ENCODE data around the gene ZBTB25.

DNA sequence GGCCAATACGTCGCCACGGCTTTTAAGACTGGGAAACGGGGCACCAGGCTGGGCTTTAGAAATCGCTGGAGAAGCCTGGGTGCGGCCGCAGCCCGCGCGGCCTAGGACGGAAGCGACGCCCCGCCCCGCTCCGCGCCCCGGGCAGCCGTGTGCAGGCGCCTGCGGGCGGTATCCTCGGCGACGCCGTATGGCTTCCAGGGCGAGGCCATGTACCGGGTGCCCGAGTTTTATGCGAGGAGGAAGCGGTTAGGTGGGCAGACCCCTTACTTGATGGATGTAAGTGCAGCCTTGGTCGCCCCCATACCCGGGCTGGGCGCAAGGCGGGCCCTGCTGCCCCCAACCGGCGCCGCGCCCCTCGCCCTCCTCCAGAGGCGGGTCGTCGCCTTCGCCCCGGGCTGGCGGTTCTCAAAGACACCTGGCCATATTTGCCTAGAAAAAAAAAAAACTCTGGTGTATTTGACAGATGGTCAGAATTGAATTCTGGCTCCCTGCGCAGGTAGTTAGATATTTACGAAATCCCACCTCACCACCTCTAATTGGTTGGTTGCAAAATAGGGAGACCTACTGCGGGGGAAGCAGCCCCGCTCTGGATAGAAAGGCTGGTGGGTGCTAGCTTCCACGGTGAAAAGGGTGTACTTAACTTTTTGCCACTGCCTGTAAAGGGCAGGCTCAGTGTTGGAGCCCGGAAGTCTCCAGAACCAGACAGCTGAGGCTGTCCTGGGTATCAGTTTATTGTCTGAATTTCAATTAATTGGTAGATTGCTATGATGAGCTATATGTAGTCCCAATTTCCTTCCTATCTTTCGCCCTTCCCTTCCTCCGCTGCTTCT is 46.4 kb upstream of the ZBTB25 start, which contains the start of gene PPP1R36:
- TF ChIP-seq, protein P1, sequence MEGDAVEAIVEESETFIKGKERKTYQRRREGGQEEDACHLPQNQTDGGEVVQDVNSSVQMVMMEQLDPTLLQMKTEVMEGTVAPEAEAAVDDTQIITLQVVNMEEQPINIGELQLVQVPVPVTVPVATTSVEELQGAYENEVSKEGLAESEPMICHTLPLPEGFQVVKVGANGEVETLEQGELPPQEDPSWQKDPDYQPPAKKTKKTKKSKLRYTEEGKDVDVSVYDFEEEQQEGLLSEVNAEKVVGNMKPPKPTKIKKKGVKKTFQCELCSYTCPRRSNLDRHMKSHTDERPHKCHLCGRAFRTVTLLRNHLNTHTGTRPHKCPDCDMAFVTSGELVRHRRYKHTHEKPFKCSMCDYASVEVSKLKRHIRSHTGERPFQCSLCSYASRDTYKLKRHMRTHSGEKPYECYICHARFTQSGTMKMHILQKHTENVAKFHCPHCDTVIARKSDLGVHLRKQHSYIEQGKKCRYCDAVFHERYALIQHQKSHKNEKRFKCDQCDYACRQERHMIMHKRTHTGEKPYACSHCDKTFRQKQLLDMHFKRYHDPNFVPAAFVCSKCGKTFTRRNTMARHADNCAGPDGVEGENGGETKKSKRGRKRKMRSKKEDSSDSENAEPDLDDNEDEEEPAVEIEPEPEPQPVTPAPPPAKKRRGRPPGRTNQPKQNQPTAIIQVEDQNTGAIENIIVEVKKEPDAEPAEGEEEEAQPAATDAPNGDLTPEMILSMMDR (IDR thresholded peaks at IDR 0.05; ENCODE audit: borderline replicate concordance, extremely low read depth, low read length, poor library complexity, severe bottlenecking) = no peak
- no peak for TF ChIP-seq EZH2 (IDR thresholded peaks at IDR 0.05; ENCODE audit: borderline replicate concordance, low read depth, low read length, severe bottlenecking)
